OCI-LY3 (cell line): Measurements from ENCODE around the gene ADCY5.

ENCODE experiments used
- H2AFZ ChIP-seq: fragments of 200-600, 300-600 bp; shearing (Covaris generic); 2 replicates; pipeline ENCODE4 v1.6.0; 2014; ENCODE audit warnings: antibody characterized with exemption, low read depth, low read length
- H3K27ac ChIP-seq: fragments of 200-600, 300-600 bp; sonication (generic); 2 replicates; pipeline ENCODE4 v1.5.1; 2014; ENCODE audit warnings: mild to moderate bottlenecking, low read length, moderate library complexity, mixed read lengths
- H3K27me3 ChIP-seq: fragments of 200-600, 300-600 bp; sonication (generic); 2 replicates; pipeline ENCODE4 v1.6.1; 2014; ENCODE audit warnings: low read depth, low read length, mixed read lengths
- H3K36me3 ChIP-seq: fragments of 200-600, 300-600 bp; sonication (generic); replicated peaks from 2 replicates; pipeline ENCODE3; 2014; ENCODE audit warnings: low read depth, low read length, mixed read lengths
- H3K4me1 ChIP-seq: fragments of 300-600, 200-600 bp; sonication (generic); 2 replicates; pipeline ENCODE4 v1.6.1; 2014; ENCODE audit warnings: low read length, mixed read lengths
- H3K4me2 ChIP-seq: fragments of 200-600, 300-600 bp; sonication (generic); 2 replicates; pipeline ENCODE4 v1.6.1; 2014; ENCODE audit warnings: low read length, mixed read lengths
- H3K4me3 ChIP-seq: fragments of 300-600, 200-600 bp; sonication (generic); 2 replicates; pipeline ENCODE4 v1.5.1; 2014; ENCODE audit warnings: antibody characterized with exemption, mild to moderate bottlenecking, low read length, moderate library complexity
- H3K79me2 ChIP-seq: fragments of 300-600, 200-600 bp; shearing (Covaris generic); 2 replicates; pipeline ENCODE4 v1.6.1; 2014; ENCODE audit warnings: mild to moderate bottlenecking, low read length, mixed read lengths
- H3K9ac ChIP-seq: fragments of 300-600, 200-600 bp; shearing (Covaris generic); 2 replicates; pipeline ENCODE4 v1.6.0; 2014; ENCODE audit warnings: mild to moderate bottlenecking, low read length, moderate library complexity
- H3K9me3 ChIP-seq: fragments of 200-600, 300-600 bp; shearing (Covaris generic); 2 replicates; pipeline ENCODE4 v1.6.1; 2014; ENCODE audit warnings: low read length, mixed read lengths; ENCODE audit not compliant: insufficient read depth
- H4K20me1 ChIP-seq: fragments of 200-600, 300-600 bp; sonication (generic); 2 replicates; pipeline ENCODE4 v1.6.1; 2016; ENCODE audit warnings: low read length, mixed read lengths; ENCODE audit not compliant: insufficient read depth
- EZH2phosphoT487 ChIP-seq: fragments of 200-600 bp; shearing (Covaris generic); IDR thresholded peaks from 2 replicates; pipeline ENCODE4 v1.6.1; 2018; ENCODE audit warnings: antibody characterized with exemption, mixed run types, low read depth
- TF ChIP-seq, protein P1 (sequence below): fragments of 200-600, 300-600 bp; sonication (generic); IDR thresholded peaks from 2 replicates; pipeline ENCODE4 v1.5.1; 2014; ENCODE audit warnings: antibody characterized with exemption, low read length, low read depth

The ADCY5 gene

GRCh38 chr3:123385001-123385401 is 63.9 kb downstream of the ADCY5 start:
- no peaks in the 10 kb centered on the region for H3K79me2 ChIP-seq
- H4K20me1 ChIP-seq, result no peaks in the 10 kb centered on the region
- no peaks in the 10 kb centered on the region for H3K36me3 ChIP-seq
- no peak overlapping the region for H3K9ac ChIP-seq
- H3K27me3 ChIP-seq, result peaks cover 30% of the 10 kb centered on the region
- no peaks in the 10 kb centered on the region for H3K9me3 ChIP-seq
- H3K4me1 ChIP-seq, result no peaks in the 10 kb centered on the region
- no peak overlapping the region for H3K4me3 ChIP-seq
- no peak overlapping the region for H3K27ac ChIP-seq
- H3K4me2 ChIP-seq, result no peak overlapping the region
- TF ChIP-seq, protein P1, sequence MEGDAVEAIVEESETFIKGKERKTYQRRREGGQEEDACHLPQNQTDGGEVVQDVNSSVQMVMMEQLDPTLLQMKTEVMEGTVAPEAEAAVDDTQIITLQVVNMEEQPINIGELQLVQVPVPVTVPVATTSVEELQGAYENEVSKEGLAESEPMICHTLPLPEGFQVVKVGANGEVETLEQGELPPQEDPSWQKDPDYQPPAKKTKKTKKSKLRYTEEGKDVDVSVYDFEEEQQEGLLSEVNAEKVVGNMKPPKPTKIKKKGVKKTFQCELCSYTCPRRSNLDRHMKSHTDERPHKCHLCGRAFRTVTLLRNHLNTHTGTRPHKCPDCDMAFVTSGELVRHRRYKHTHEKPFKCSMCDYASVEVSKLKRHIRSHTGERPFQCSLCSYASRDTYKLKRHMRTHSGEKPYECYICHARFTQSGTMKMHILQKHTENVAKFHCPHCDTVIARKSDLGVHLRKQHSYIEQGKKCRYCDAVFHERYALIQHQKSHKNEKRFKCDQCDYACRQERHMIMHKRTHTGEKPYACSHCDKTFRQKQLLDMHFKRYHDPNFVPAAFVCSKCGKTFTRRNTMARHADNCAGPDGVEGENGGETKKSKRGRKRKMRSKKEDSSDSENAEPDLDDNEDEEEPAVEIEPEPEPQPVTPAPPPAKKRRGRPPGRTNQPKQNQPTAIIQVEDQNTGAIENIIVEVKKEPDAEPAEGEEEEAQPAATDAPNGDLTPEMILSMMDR, result no peak
- TF ChIP-seq EZH2phosphoT487, result no peak
- H2AFZ ChIP-seq, result no peak overlapping the region

- Histone ChIP-seq H3K4me2 (no peak overlapping the region), H3K9me3 (no peaks in the 10 kb centered on the region), H3K4me1 (no peaks in the 10 kb centered on the region), H3K4me3 (no peak overlapping the region), H3K27ac (no peak overlapping the region), H3K79me2 (no peaks in the 10 kb centered on the region), H2AFZ (no peak overlapping the region), H3K27me3 (peaks cover 24% of the 10 kb centered on the region), H4K20me1 (no peaks in the 10 kb centered on the region), H3K36me3 (no peaks in the 10 kb centered on the region), H3K9ac (no peak overlapping the region)
- TF ChIP-seq, protein P1, result no peak
- no peak for TF ChIP-seq EZH2phosphoT487
Measured at GRCh38 chr3:123384256-123384655, 64.6 kb downstream of the ADCY5 start.

GRCh38 chr3:123383091-123384053 is 65.5 kb downstream of the ADCY5 start:
- Histone ChIP-seq H3K4me3 (no peak overlapping the region), H3K79me2 (no peaks in the 10 kb centered on the region), H2AFZ (no peak overlapping the region), H3K9ac (no peak overlapping the region), H3K4me2 (no peak overlapping the region), H4K20me1 (no peaks in the 10 kb centered on the region), H3K9me3 (no peaks in the 10 kb centered on the region), H3K36me3 (no peaks in the 10 kb centered on the region), H3K4me1 (no peaks in the 10 kb centered on the region), H3K27me3 (peaks cover 21% of the 10 kb centered on the region; the same call in 1 of the 2 replicates), H3K27ac (no peak overlapping the region)
- no peak for TF ChIP-seq EZH2phosphoT487
- TF ChIP-seq, protein P1, result no peak

- H3K4me1 ChIP-seq, result no peaks in the 10 kb centered on the region
- no peak overlapping the region for H3K4me2 ChIP-seq
- H2AFZ ChIP-seq, result no peak overlapping the region
- H3K27me3 ChIP-seq, result 0 out of 2 replicates have a peak, but pooled peaks cover 4% of the 10 kb centered on the region
- no peak overlapping the region for H3K27ac ChIP-seq
- TF ChIP-seq EZH2phosphoT487, result no peak
- TF ChIP-seq, protein P1, result no peak
- H4K20me1 ChIP-seq, result no peaks in the 10 kb centered on the region
- H3K36me3 ChIP-seq, result no peaks in the 10 kb centered on the region
- no peaks in the 10 kb centered on the region for H3K9me3 ChIP-seq
- H3K4me3 ChIP-seq, result no peak overlapping the region
- no peaks in the 10 kb centered on the region for H3K79me2 ChIP-seq
- H3K9ac ChIP-seq, result no peak overlapping the region
Measured at GRCh38 chr3:123380261-123380660, 68.6 kb downstream of the ADCY5 start.
